Kidney (tissue), 14 donors: ENCODE measurements around the gene MIGA1. TPM values are rescaled to one million over a fixed set of nuclear protein-coding genes. Genes with fewer than 3 reads are reported as not detected.
"Not testable (repeated sequence)": the region's sequence is repeated elsewhere in the genome, so short reads cannot be mapped to it uniquely, and the experiment has no call there.

Source experiments
- DNase-seq, 5 donors: peaks; one replicate each; pipeline ENCODE4 v3.0.0-alpha.2; 2013 to 2020
- FAIRE-seq: peaks from 2 replicates; lab custom pipeline; 2012; peaks lifted over from hg19 to GRCh38; lab: Jason Lieb, UNC
- H3K27ac ChIP-seq, 2 donors: one replicate each; pipeline ENCODE4 v1.7.0; 2013; ENCODE audit warnings: low read depth in 2 of 2, low read length in 2 of 2, inconsistent platforms in 1 of 2
- H3K27me3 ChIP-seq: one replicate; pipeline ENCODE4 v1.7.1; 2013; ENCODE audit warnings: low read length, inconsistent platforms; ENCODE audit not compliant: control insufficient read depth, insufficient read depth
- H3K36me3 ChIP-seq, 3 donors: one replicate each; pipeline versions ENCODE4 v1.7.0 to v1.7.1; 2013; ENCODE audit warnings: low read length in 3 of 3, control low read depth in 1 of 3, inconsistent platforms in 1 of 3; ENCODE audit not compliant: insufficient read depth in 3 of 3, control insufficient read depth in 2 of 3
- H3K4me1 ChIP-seq, 3 donors: one replicate each; pipeline versions ENCODE4 v1.7.0 to v1.7.1; 2013; ENCODE audit warnings: low read length in 3 of 3, inconsistent platforms in 1 of 3, low read depth in 1 of 3; ENCODE audit not compliant: control insufficient read depth in 2 of 3, insufficient read depth in 2 of 3
- H3K4me3 ChIP-seq, 3 donors: one replicate each; pipeline versions ENCODE4 v1.7.0 to v1.8.1; 2013; ENCODE audit warnings: low read length in 3 of 3, control low read depth in 1 of 3, inconsistent platforms in 1 of 3
- H3K9ac ChIP-seq, 3 donors: one replicate each; pipeline versions ENCODE4 v1.7.0 to v1.7.1; 2013; ENCODE audit warnings: low read length in 3 of 3, control low read depth in 1 of 3, inconsistent platforms in 1 of 3
- H3K9me3 ChIP-seq, 3 donors: one replicate each; pipeline versions ENCODE4 v1.7.0 to v1.7.1; 2013; ENCODE audit warnings: low read length in 3 of 3, control low read depth in 1 of 3, inconsistent platforms in 1 of 3; ENCODE audit not compliant: control insufficient read depth in 2 of 3, insufficient read depth in 1 of 3
- intact Hi-C: fragments of 100-400 bp; cut with DNase I; formaldehyde crosslinking; loops from one replicate; pipeline ENCODE4 v1.11.1; 2022
- polyA plus RNA-seq: library from polyadenylated mRNA; stranded (reverse); fragments of 350-450 nt; fragmentation: Illumina TruSeq; extraction: RNeasy Lipid Tissue Mini Kit (QIAGEN cat#74804); gene quantifications from one replicate; pipeline ENCODE4 v1.2.3, GENCODE V29; 2014; ENCODE audit warnings: low read depth, low replicate concordance; ENCODE audit not compliant: insufficient read depth
- total RNA-seq: library from RNA; stranded (reverse); fragmentation: NEBNext Ultra II Directional; extraction: Animal tissue kit (Norgen Biotek cat#: 25700); gene quantifications from one replicate; pipeline ENCODE4 v1.2.1, GENCODE V29; 2021
- TF ChIP-seq, protein P1 (sequence below): IDR thresholded peaks from 3 replicates; pipeline ENCODE4 v1.5.1; 2012; ENCODE audit warnings: mild to moderate bottlenecking, moderate library complexity, borderline replicate concordance; ENCODE audit not compliant: insufficient read depth; ENCODE audit errors: extremely low read depth
- donor health status: control.
- donor health status: control.
- donor health status: control.
- donor health status: control.
- donor health status: control.
- donor health status: DM: yes; HTN: yes; CAD: no.
- donor health status: Normal renal cell carcinoma (clear cell type).

Gene MIGA1
- total and polyA plus RNA-seq, 2 donors from 2014 or later: 5.4 to 25.5 TPM

DNA sequence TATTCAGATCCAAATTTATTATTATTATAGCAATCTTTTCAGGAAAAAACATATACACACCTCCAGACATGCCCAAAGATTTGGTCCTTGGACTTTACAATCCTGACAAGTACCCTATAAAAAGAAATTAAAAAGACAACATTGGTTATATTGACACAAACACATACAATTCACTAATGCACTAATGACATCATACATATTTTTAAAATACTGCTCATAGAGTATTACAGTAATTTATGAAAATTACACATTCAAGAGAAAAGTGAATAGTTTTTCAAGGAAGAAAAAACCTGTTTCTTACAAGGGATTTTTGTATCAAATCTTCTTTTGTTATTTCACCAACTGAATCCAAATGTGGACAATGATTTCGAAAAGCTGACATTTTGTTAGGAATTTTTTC is 38.1 kb upstream of the MIGA1 start:
- Histone ChIP-seq H3K4me1 (peaks cover 0 to 2% (median 0%) of the 10 kb centered on the region in 3 donors), H3K9me3 (no peaks in the 10 kb centered on the region), H3K4me3 (no peak overlapping the region), H3K27ac (no peak overlapping the region), H3K36me3 (peaks cover 0 to 3% (median 2%) of the 10 kb centered on the region in 3 donors), H3K9ac (no peak overlapping the region), H3K27me3 (no peaks in the 10 kb centered on the region)
- no peak for FAIRE-seq
- TF ChIP-seq, protein P1, sequence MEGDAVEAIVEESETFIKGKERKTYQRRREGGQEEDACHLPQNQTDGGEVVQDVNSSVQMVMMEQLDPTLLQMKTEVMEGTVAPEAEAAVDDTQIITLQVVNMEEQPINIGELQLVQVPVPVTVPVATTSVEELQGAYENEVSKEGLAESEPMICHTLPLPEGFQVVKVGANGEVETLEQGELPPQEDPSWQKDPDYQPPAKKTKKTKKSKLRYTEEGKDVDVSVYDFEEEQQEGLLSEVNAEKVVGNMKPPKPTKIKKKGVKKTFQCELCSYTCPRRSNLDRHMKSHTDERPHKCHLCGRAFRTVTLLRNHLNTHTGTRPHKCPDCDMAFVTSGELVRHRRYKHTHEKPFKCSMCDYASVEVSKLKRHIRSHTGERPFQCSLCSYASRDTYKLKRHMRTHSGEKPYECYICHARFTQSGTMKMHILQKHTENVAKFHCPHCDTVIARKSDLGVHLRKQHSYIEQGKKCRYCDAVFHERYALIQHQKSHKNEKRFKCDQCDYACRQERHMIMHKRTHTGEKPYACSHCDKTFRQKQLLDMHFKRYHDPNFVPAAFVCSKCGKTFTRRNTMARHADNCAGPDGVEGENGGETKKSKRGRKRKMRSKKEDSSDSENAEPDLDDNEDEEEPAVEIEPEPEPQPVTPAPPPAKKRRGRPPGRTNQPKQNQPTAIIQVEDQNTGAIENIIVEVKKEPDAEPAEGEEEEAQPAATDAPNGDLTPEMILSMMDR: no peak
- intact Hi-C loops: no loop called here
- DNase-seq: no peak

GRCh38 chr1:77742011-77742555 is 37.4 kb upstream of the MIGA1 start:
- Histone ChIP-seq H3K4me3 (no peak overlapping the region), H3K9me3 (no peaks in the 10 kb centered on the region), H3K27me3 (no peaks in the 10 kb centered on the region), H3K4me1 (peaks cover 0 to 2% (median 0%) of the 10 kb centered on the region in 3 donors), H3K36me3 (peaks cover 0 to 3% (median 2%) of the 10 kb centered on the region in 3 donors), H3K9ac (no peak overlapping the region), H3K27ac (no peak overlapping the region)
- FAIRE-seq (no peak), DNase-seq (no peak)
- TF ChIP-seq, protein P1: no peak
- intact Hi-C loops: no loop called here

GRCh38 chr1:77744576-77744975 is 34.9 kb upstream of the MIGA1 start:
- H3K36me3 ChIP-seq: peaks cover 0 to 3% (median 2%) of the 10 kb centered on the region in 3 donors
- peaks cover 0 to 2% (median 0%) of the 10 kb centered on the region in 3 donors for H3K4me1 ChIP-seq
- no peak overlapping the region for H3K9ac ChIP-seq
- H3K27me3 ChIP-seq: no peaks in the 10 kb centered on the region
- H3K9me3 ChIP-seq: no peaks in the 10 kb centered on the region
- intact Hi-C loops: no loop called here
- H3K4me3 ChIP-seq: no peak overlapping the region
- no peak overlapping the region for H3K27ac ChIP-seq
- no peak for FAIRE-seq
- DNase-seq: no peak
- TF ChIP-seq, protein P1: no peak

- H3K9ac ChIP-seq, H3K9me3 ChIP-seq, H3K27ac ChIP-seq, H3K27me3 ChIP-seq, FAIRE-seq, H3K36me3 ChIP-seq, DNase-seq, H3K4me3 ChIP-seq, intact Hi-C loops, H3K4me1 ChIP-seq: not testable (repeated sequence)
Measured at GRCh38 chr1:77749489-77749888, 30.0 kb upstream of the MIGA1 start.
